GM19025 (cell line): ENCODE results near the gene KCNK17.
A peak's percentile ranks its signal among the peaks of the same experiment; 100 is the strongest.

Source experiments
- ATAC-seq: cut with Tn5 transposase; IDR thresholded peaks from one replicate; pipeline ENCODE4 v1.9.1; 2021; ENCODE audit warnings: mild to moderate bottlenecking, low read depth, moderate library complexity; ENCODE audit not compliant: unreplicated experiment

KCNK17 gene, protein sequence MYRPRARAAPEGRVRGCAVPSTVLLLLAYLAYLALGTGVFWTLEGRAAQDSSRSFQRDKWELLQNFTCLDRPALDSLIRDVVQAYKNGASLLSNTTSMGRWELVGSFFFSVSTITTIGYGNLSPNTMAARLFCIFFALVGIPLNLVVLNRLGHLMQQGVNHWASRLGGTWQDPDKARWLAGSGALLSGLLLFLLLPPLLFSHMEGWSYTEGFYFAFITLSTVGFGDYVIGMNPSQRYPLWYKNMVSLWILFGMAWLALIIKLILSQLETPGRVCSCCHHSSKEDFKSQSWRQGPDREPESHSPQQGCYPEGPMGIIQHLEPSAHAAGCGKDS

DNA sequence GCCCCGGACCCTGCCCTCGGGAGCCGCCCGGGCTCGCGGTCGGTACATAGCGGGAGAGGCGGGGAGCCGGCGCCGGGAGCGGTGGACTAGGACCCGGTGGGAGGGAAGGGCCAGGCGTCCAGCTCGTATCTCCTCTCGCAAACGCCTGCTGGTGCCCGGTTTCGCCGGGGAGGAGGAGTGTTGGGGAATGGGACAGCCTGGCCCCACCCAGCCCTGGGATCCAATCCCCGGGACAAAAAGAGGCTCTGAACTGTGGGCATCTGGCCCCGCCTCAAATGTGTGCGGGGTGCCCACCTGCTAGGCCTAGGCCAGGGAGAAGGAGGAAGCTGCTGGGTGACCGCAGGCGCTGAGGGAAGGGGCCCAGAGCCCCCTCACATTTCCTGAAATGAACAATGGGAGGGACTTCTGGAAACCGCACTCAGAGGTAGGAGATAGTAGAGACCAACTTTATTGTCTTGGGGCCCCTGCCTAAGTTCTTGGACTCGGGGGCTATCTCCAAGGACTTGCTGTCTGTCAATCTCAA, at the start of gene KCNK17:
Gene KCNK17 (minus strand): TSS at position 147 of the 523 bp plus-strand sequence. CDS start 99 bp downstream, at position 48.
- no peak for ATAC-seq

DNA sequence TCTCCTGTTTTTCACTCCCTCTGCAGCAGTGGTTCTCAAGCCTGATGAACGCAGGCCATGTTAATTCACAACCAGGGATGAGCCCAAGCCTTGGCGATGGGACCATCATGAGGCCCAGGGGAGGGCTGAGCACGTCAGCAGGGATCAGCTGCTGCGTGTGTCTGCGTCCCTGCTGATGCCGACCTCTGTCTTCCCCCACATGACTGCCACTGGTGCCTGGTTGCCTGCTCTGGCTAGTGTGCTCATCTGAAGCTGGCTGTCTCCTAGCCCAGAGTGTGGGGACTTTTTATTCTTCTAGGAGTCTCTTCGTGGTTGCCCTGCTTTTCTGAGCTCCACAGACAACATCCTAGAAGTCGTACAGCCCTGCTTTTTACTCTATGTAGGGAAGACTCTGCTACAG, 49.1 kb upstream of the KCNK17 start:
- no peak for ATAC-seq

GRCh38 chr6:39362487-39362865, 48.3 kb upstream of the KCNK17 start:
- ATAC-seq = no peak

DNA sequence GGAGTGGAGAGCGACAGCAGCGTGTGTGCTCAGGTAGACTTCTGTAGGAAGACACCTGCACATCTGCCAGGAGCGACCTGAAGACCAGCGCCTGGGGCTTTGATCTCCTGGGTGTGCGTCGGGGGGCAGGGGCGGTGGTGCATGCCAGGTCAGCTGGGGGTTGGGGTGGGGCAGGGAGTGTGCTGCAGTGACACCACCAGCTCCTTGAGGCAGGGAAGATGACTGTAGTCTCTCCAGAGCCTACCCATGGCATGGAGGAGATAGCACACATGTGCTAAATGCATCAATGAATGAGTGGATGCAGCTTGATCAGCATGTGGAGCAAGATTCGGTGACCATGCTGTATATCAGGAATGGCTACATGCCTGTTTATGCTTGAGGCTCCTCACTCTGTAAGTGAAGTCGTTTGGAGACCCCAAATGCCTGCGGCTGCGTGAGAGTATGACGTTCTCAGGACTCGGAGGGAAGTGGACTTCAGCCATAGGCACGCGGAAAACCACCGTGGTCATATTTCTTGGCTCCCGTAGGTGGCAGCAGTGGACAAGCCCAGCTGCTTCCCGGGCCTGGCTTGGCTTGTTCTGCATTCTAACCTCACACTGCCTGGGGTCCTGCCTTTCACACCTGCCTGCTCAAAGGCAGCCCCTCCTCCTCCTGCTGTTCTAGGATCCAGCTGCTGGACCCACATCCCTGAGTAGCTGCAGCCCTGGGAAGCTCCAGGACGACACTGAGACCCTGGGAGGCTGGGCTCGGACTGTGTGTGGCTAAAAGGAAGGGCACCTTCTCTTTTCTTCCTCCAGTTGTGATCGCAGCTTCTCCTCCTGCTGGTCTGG, 47.7 kb upstream of the KCNK17 start:
- peak; percentile 60 for ATAC-seq

DNA sequence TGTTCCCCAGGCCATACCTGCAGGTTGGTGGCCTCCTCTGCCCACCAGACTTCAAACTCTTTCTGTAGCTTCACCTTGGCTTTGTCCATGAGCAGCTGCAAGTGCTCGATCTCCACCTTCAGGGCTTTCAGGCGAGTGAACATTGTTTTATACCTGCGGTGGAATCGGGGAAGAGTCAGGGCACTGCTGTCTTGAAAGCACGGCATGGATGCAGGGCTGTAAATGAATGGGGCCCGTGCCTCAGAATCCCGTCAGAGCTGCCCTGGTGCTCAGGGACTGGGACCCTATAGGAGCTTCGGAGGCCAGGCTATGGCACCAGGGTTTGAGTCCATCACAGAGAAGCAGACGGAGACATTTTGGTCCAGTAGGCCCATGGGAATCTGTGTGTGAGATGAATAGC, 46.2 kb upstream of the KCNK17 start:
- ATAC-seq = no peak

DNA sequence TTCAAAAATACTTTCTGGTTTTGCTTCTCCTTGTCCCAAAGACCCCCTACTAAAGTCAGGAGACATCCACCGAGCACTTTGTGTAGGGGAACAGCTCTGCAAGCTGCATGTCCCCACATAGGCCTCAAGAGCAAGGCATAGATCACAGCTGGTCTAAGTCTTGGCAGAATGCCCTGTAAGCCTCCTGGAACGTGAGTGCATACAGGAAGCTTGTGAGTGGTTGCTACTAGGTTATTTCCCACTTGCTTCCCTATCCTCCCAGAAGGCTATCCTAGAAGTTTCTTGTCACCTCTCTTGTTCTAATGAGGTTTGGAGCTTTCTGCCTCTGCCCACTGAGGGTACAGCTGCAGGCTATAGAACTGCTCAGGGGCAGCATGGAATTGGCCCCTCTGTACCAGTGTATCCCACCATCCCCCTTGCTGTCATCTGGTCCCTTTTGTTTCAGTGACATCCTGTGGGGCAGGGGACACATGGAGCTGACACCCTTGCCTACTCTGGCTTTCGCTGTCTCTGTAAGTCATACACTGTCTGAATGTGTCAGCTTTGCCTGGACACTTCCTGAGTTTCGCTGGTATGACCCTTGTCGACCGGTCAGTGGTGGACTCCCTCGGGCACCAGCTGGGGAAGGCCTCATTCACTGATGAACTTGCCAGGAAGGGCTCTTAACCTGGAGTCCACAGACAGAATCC, 43.9 kb upstream of the KCNK17 start:
- ATAC-seq = no peak

GRCh38 chr6:39353698-39354315, 39.6 kb upstream of the KCNK17 start:
- no peak for ATAC-seq

DNA sequence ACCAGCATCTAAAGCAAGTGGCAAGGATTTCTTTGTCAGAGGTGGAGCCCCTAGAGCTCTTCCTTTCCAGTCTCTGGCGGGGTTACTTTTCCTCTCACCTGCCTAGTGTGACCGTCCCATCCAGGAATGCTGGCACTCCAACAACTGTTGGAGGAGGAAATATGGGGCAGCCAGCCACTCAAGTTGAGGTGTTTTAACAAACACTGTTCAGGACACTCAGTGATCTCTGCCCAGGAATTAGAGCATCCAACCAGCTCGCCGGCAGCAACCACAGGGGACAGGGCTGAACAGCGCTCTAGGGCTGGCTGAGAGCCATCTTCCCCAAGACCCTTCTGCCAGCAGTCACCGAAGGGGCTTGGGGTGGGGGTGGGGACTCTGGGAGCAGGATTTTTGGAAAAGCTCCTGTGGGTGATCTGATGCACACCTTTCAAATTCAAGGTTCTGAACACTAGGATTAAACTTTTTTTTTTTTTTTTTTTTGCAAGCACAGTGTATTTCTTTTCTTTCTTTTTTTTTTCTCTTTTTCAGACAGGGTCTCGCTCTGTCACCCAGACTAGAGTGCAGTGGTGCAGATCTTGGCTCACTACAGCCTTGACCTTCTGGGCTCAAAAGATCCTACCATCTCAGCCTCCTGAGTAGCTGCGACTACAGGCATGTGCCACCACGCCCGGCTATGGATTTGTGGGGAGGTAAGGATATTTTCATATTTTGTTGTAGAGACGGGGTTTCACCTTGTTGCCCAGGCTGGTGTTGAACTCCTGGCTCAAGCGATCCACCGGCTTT, 36.7 kb upstream of the KCNK17 start:
- ATAC-seq = no peak

- no peak for ATAC-seq
Observed at GRCh38 chr6:39348740-39349139, 34.5 kb upstream of the KCNK17 start.

DNA sequence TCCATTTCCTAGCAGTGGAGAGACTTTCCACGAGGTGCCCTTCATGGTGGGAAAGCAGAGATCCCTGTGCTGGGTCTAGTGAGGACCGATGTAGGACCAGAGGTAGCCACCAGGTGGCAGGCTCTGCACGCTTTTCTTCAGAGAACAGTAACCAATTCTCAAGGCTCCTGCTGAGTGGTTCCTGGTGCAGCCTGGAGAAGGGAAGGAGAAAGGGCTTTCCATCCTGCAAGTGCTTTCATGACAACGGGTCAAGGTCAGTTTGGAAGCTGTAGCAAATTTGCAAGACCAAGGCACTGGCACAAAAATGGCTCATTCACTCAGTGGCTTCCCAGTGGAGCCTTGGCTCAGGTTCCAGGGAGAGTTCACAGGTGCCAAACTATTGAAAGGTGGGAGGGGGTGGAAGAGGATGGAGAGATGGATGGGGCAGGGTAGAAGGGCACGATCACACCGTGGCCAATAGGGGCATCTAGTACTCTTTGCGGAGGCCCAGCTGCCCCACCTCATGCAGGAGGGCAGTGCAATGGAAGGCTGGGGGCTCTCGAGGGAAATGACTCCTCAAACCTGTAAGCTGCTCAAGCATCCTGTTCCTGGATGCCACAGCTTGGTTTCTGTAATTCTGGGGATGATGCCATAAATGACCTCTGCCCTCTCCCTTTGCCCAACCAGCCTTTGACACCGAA, 33.8 kb upstream of the KCNK17 start:
- no peak for ATAC-seq

- no peak for ATAC-seq
Observed at GRCh38 chr6:39347206-39347605, 33.0 kb upstream of the KCNK17 start.

- no peak for ATAC-seq
Observed at GRCh38 chr6:39344821-39345280, 30.6 kb upstream of the KCNK17 start.

- ATAC-seq = no peak
Observed at GRCh38 chr6:39343396-39343870, 29.2 kb upstream of the KCNK17 start.

DNA sequence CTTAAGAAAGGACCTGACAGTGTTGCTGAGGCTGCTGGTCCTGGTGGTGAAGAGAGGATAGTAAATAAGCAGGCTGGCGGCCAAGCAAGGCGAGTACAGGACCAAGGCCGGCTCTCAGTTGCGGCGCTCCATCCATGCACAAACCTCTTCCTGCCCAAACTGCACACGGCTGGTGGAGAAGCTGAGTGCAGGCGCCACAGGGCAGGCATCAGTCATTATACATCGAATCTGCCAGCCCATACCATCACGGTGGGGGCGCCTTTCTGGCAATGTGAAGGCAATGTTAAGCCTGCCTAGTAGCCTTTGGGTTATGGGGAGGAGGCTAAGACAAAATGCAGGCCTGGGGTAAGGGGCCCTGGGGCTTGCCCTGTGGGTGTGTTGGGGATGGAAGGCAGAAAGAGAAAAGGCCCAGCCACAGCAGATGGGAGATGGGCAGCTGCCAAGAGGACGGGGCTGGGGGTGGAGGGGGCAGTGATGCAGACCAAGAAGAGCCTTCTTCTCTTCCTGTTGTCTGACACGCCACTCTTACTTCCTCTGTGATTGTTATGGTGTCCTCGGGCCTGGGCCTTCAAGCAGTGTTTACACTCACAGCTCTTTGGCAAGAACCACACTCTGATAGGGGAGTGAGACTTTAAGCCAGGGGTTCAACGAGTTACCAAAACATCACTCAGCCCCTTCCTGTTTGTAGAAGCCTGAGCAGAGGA, 28.6 kb upstream of the KCNK17 start:
- ATAC-seq = no peak

GRCh38 chr6:39341937-39342336, 27.7 kb upstream of the KCNK17 start:
- no peak for ATAC-seq

DNA sequence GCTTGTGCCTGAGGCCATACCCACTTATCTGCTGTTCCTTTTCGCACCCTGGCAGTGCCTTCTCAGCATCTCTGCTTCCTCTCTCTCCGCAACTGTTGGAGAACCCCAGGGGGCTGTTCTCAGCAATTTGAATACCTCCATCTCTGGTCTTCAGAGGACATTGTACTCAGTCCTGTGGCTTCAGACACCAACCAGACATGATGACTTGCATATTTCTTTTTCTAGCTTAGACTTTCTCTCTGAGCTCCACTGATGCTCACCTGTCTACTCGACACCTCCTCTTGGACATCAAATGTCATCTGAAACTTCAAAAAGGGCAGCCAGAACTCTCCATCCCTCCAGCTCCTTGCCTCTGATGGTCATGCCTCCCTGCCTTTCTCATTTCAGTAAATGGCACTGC, 27.1 kb upstream of the KCNK17 start:
- no peak for ATAC-seq

DNA sequence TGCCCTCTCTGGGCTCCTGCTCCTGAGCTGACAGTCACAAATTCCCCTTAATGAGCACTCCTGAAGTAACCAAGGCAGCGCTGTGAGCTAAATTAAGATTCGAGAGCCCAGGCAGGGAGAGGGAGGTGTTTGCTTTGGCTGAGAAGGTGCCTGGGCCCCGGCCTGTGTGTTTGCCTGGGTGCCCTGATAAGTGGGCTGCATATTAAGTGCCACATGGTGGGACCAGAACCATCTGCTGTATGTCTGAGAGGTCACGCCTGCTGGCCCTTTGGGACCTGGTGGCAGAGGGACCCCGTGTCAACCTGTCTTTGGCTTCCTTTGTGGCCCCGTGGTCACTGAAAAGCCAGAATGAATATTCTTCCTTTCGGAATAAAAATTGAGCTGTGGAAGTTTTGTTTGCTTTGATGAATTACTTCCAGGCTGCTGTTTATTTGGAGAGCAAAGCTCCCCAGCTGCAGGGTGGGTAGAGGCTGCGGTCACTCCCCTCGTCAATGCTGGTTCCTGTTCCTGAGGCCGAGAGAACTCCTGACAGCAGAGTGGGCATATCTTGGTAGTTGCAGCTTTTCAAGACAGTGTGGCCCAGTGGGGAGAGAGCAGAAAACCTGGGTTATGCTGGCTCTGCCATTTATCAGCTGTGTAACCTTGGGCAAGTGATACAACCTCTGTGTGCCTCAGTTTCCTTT, 25.8 kb upstream of the KCNK17 start:
- ATAC-seq = no peak
